ENCODE data around the gene TBC1D13. TPM values are rescaled to one million over a fixed set of nuclear protein-coding genes. Genes with fewer than 3 reads are reported as not detected.

The TBC1D13 gene
- total and polyA plus RNA-seq, 9 of the 15 experiments (the other 6 are each of a cell fraction or from before 2014, with no cell fraction given) = 2.3 to 28.7 (median 11.4) TPM

- TF ChIP-seq, protein P1, sequence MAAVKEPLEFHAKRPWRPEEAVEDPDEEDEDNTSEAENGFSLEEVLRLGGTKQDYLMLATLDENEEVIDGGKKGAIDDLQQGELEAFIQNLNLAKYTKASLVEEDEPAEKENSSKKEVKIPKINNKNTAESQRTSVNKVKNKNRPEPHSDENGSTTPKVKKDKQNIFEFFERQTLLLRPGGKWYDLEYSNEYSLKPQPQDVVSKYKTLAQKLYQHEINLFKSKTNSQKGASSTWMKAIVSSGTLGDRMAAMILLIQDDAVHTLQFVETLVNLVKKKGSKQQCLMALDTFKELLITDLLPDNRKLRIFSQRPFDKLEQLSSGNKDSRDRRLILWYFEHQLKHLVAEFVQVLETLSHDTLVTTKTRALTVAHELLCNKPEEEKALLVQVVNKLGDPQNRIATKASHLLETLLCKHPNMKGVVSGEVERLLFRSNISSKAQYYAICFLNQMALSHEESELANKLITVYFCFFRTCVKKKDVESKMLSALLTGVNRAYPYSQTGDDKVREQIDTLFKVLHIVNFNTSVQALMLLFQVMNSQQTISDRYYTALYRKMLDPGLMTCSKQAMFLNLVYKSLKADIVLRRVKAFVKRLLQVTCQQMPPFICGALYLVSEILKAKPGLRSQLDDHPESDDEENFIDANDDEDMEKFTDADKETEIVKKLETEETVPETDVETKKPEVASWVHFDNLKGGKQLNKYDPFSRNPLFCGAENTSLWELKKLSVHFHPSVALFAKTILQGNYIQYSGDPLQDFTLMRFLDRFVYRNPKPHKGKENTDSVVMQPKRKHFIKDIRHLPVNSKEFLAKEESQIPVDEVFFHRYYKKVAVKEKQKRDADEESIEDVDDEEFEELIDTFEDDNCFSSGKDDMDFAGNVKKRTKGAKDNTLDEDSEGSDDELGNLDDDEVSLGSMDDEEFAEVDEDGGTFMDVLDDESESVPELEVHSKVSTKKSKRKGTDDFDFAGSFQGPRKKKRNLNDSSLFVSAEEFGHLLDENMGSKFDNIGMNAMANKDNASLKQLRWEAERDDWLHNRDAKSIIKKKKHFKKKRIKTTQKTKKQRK (IDR thresholded peaks at IDR 0.05; ENCODE audit: borderline replicate concordance, low read depth, low read length) = no peak
- peak; percentile 88 for TF ChIP-seq SUPT5H (IDR thresholded peaks at IDR 0.05)
- peak; percentile 48; the same call in 1 of the 2 replicates for TF ChIP-seq CREB3L1 (IDR thresholded peaks at IDR 0.05; ENCODE audit: borderline replicate concordance, low read depth)
- TF ChIP-seq HLTF (IDR thresholded peaks at IDR 0.05) = 0 out of 2 replicates have a peak, but pooled peaks have one; percentile 1
- TF ChIP-seq ZBTB11 (CRISPR knock-in tag; IDR thresholded peaks at IDR 0.05) = peak in 1 of 3 experiments; percentile 72; a peak in 1 of 6 replicates
These were observed 31.2 kb downstream of the TBC1D13 start, which contains the start of gene ENDOG (continued) for GRCh38 chr9:128818099-128818838.
